HG02571 (cell line): ENCODE data around the gene PAEP.
"Not testable (repeated sequence)": the region's sequence is repeated elsewhere in the genome, so short reads cannot be mapped to it uniquely, and the experiment has no call there.

Source experiments
- ATAC-seq: cut with Tn5 transposase; IDR thresholded peaks from one replicate; pipeline ENCODE4 v1.9.1; 2021; ENCODE audit warnings: mild to moderate bottlenecking, moderate library complexity; ENCODE audit not compliant: unreplicated experiment

Gene PAEP

GRCh38 chr9:135525241-135526088 is 36.1 kb upstream of the PAEP start:
- no peak for ATAC-seq

GRCh38 chr9:135526089-135526729 is 35.3 kb upstream of the PAEP start:
- ATAC-seq, result no peak

DNA sequence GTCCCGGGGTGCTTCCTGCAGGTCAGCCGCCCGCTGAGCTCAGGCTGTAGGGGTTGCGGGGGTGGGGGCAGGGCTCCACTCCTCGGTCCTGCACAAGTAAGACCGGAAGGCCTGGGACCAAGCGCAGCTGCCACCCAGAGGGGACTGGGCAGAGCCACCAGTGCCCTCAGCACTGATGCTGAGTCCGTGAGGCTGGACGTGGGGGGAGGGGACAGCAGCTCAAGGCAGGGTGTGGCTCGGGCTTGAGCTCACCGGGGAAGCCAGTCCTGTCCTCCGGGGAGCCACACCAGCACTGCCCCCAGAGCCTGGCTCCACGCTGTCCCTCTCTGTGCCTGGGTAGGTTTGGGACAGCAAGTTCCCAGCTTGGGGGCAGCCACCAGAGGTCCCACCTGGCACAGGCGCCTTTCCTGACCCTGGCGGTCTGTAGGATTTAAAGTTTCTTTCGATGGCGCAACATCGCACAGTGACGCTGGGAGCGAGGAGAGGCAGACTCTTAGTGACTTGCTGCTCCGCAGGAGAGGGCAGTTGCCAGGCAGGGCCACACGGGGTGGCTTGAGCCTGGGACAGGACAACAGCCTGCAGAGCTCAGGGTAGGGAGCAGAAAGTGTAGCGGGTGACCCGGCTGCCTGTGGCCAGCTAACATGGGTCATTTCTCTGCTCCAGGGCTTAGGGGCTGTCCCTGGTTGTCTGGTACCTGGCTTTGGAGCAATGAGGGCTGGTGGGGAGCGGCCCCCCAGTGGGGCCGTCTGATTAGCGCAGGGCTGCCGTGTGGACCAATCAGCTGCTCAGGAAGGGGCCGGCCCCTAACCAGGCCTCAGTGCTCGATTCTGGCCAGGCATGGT is 34.6 kb upstream of the PAEP start:
- no peak for ATAC-seq

DNA sequence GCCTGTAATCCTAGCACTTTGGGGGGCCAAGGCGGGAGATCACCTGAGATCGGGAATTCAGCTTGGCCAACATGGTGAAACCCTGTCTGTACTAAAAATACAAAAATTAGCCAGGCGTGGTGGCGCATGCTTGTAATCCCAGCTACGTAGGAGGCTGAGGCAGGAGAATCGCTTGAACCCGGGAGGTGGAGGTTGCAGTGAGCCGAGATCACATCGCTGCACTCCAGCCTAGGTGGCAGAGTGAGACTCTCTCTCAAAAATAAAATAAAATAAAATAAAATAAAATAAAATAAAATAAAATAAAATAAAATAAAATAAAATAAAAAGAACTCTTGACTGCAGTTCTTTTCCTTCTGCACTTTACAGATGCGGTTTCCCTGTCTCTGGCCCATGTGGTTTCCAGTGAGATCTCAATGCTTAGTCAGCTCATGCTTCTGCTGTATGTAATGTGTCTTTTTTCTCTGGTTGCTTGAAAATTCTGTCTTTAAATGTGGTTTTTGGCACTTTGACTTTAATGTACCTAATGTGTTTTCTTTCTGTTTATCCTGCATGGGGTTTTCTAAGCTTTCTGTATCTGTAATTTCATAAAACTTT is 32.6 kb upstream of the PAEP start:
- not testable (repeated sequence) for ATAC-seq

- ATAC-seq, result no peak
Observed at GRCh38 chr9:135530146-135530545, 31.4 kb upstream of the PAEP start.

DNA sequence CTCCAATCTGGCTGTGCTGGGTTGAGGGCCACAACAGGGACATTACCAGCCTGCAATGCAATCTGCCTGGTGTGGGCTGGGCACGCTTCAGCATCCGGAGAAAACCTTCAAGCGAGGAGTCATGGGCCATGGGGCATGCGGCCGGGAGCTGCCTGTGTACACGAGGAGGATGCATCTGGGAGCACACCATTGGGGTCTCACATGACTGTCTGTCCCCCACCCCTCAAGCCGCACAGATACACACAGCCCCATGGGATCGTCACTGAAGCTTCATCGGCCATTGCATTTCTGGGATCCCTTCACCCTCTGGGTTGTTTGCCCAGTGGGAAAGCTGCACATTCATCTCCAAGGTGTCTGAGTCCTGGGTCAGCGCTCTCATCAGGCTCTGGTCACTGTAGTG is 30.5 kb upstream of the PAEP start:
- no peak for ATAC-seq

DNA sequence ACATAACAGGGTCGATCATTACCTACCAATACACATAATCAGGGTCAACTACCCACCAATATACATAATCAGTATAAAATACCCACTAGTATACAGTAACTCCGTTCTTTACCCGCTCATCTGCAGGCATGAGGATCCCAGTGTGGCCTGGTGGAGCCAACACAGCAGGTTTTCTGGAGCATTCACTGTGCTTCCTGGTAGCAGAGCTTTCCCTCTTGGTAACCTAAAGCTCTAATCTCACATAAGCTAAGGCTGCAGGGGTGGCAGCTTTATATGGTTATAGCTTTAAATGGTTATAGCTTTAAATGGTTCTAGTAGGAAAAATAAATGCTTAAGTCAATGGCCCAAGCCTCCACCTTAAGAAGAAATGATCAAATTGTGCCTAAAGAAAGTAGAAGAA is 28.4 kb upstream of the PAEP start:
- no peak for ATAC-seq

GRCh38 chr9:135533674-135534073 is 27.9 kb upstream of the PAEP start:
- no peak for ATAC-seq

GRCh38 chr9:135534192-135534711 is 27.3 kb upstream of the PAEP start:
- not testable (repeated sequence) for ATAC-seq

- ATAC-seq, result not testable (repeated sequence)
Observed at GRCh38 chr9:135534826-135535225, 26.7 kb upstream of the PAEP start.

- not testable (repeated sequence) for ATAC-seq
Observed at GRCh38 chr9:135535631-135536030, 25.9 kb upstream of the PAEP start.

GRCh38 chr9:135536216-135536615 is 25.3 kb upstream of the PAEP start:
- no peak for ATAC-seq

- ATAC-seq, result not testable (repeated sequence)
Observed at GRCh38 chr9:135543262-135543894, 18.2 kb upstream of the PAEP start.

DNA sequence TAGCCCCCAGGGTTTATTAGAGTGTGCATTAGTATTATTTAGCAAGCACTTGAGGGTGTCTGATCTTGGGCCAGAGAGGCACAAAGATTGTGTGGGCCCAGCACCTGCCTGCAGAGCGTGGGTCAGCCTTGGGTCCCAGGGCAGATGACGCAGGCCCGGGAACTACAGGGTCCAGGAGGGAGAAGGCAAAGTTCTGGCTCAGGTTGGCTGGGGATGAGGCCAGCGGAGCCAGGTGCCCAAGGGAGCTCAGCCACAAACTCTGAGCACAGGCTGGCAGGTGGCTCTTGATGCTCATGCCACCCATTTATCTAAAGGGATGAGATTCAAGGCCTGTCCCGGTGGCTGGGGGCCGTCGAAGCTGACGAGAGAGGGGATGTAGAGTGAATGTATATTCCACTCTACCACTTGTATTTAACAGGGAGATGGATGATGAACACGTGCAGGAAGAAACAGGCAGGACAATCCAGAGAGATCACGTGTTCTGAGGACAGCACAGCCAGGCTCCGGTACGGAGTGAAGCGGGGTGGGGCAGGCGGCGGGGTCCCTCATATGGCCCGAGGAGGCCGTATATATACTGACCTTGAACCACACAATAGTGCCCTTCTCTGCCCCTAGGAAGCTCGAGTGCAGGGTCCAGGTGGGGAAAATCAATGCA is 16.4 kb upstream of the PAEP start:
- ATAC-seq, result no peak

DNA sequence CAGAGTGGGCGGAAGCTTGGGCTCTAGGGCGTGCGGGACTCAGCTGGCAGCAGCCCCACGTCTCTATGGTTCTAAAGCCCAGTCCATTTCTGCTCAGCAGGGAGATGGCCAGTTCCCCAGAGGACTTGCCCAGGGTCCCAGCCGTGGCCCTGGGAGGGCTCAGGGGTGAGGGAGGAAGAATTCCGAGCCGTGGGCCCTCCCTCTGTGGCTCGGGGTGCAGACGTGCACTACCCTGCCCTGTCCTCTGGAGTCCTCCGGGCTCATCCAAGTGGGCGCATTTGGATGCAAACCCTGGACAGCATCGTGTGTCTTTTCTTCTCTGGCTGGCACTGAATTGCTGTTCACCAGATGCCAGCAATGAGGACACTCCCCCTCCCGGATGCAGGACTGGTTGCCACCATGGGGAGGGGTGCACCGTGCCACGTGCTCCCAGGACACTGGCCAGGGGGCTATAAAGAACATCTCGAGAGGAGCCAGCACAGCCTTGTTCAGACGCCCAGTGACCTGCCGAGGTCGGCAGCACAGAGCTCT is 15.8 kb upstream of the PAEP start, which contains the start of gene OBP2A:
OBP2A (plus strand) TSS at position 481 of the 531 bp plus-strand sequence. CDS start 55 bp downstream, outside the sequence.
- ATAC-seq, result not testable (repeated sequence)

GRCh38 chr9:135546792-135547617 is 14.6 kb upstream of the PAEP start:
- ATAC-seq, result not testable (repeated sequence)

- no peak for ATAC-seq
Observed at GRCh38 chr9:135547756-135548736, 13.5 kb upstream of the PAEP start.
